Effector memory CD4-positive, alpha-beta T cell (primary cell): Measurements from ENCODE around the gene PCGF1.

Experiments used
- DNase-seq, 3 donors: peaks; one replicate each; pipeline ENCODE4 v3.0.0-alpha.2; 2020
- H3K27ac ChIP-seq: 2 replicates; pipeline ENCODE4 v1.7.0; 2013; ENCODE audit warnings: mild to moderate bottlenecking, low read length, moderate library complexity; ENCODE audit not compliant: insufficient read depth, poor library complexity, severe bottlenecking
- H3K27me3 ChIP-seq: replicated peaks from 2 replicates; pipeline ENCODE4 v1.7.0; 2013; ENCODE audit warnings: mild to moderate bottlenecking, low read length; ENCODE audit not compliant: insufficient read depth, control insufficient read depth, poor library complexity, severe bottlenecking
- H3K36me3 ChIP-seq: 2 replicates; pipeline ENCODE4 v1.7.0; 2013; ENCODE audit warnings: mild to moderate bottlenecking, low read length, moderate library complexity; ENCODE audit not compliant: control insufficient read depth, insufficient read depth
- H3K4me1 ChIP-seq: 2 replicates; pipeline ENCODE4 v1.7.0; 2013; ENCODE audit warnings: low read length, mild to moderate bottlenecking; ENCODE audit not compliant: control insufficient read depth, insufficient read depth, poor library complexity, severe bottlenecking
- H3K4me3 ChIP-seq: 2 replicates; pipeline ENCODE4 v1.7.0; 2013; ENCODE audit warnings: low read length, low read depth, mild to moderate bottlenecking; ENCODE audit not compliant: insufficient read depth, poor library complexity, severe bottlenecking
- H3K9me3 ChIP-seq: 2 replicates; pipeline ENCODE4 v1.7.0; 2013; ENCODE audit warnings: mild to moderate bottlenecking, low read length, moderate library complexity; ENCODE audit not compliant: control insufficient read depth

The PCGF1 gene

GRCh38 chr2:74504591-74504990 is 2.9 kb downstream of the PCGF1 start:
- Histone ChIP-seq H3K36me3 (peaks cover 15% of the 10 kb centered on the region), H3K4me3 (no peak overlapping the region)

GRCh38 chr2:74503506-74504475 is 3.7 kb downstream of the PCGF1 start:
- Histone ChIP-seq H3K4me3 (peak overlapping the region; percentile 49), H3K36me3 (peaks cover 15% of the 10 kb centered on the region), H3K4me1 (peaks cover 40% of the 10 kb centered on the region), H3K27me3 (peaks cover 46% of the 10 kb centered on the region), H3K9me3 (no peaks in the 10 kb centered on the region), H3K27ac (no peak overlapping the region)
- DNase-seq: no peak

More at GRCh38 chr2:74504591-74504990, 2.9 kb downstream of the PCGF1 start:
- peaks cover 32% of the 10 kb centered on the region for H3K4me1 ChIP-seq
- DNase-seq: no peak
- peaks cover 39% of the 10 kb centered on the region for H3K27me3 ChIP-seq
- no peak overlapping the region for H3K27ac ChIP-seq
- no peaks in the 10 kb centered on the region for H3K9me3 ChIP-seq

- Histone ChIP-seq H3K27me3 (peaks cover 54% of the 10 kb centered on the region), H3K4me1 (peaks cover 44% of the 10 kb centered on the region), H3K4me3 (peak overlapping the region; percentile 49), H3K36me3 (peaks cover 15% of the 10 kb centered on the region), H3K9me3 (no peaks in the 10 kb centered on the region), H3K27ac (no peak overlapping the region)
- no peak for DNase-seq
These were observed 4.6 kb downstream of the PCGF1 start for GRCh38 chr2:74502720-74503505.

- H3K27ac ChIP-seq: no peak overlapping the region
- H3K9me3 ChIP-seq: no peaks in the 10 kb centered on the region
- peaks cover 15% of the 10 kb centered on the region for H3K36me3 ChIP-seq
- DNase-seq: no peak
- H3K4me3 ChIP-seq: peak overlapping the region; percentile 49
- H3K4me1 ChIP-seq: peaks cover 47% of the 10 kb centered on the region
- peaks cover 54% of the 10 kb centered on the region for H3K27me3 ChIP-seq
These were observed 5.3 kb downstream of the PCGF1 start for GRCh38 chr2:74502147-74502719.

GRCh38 chr2:74501335-74502071 is 6.0 kb downstream of the PCGF1 start:
- Histone ChIP-seq H3K4me3 (no peak overlapping the region), H3K27ac (no peak overlapping the region), H3K4me1 (peaks cover 40% of the 10 kb centered on the region), H3K27me3 (peaks cover 54% of the 10 kb centered on the region), H3K9me3 (no peaks in the 10 kb centered on the region), H3K36me3 (peaks cover 15% of the 10 kb centered on the region)
- DNase-seq: no peak

GRCh38 chr2:74500578-74500946 is 6.9 kb downstream of the PCGF1 start:
- no peak overlapping the region for H3K4me3 ChIP-seq

GRCh38 chr2:74499940-74500577 is 7.4 kb downstream of the PCGF1 start:
- no peak for DNase-seq
- no peak overlapping the region for H3K4me3 ChIP-seq
- H3K27me3 ChIP-seq: peaks cover 54% of the 10 kb centered on the region
- H3K36me3 ChIP-seq: peaks cover 4% of the 10 kb centered on the region
- H3K4me1 ChIP-seq: peaks cover 37% of the 10 kb centered on the region
- H3K9me3 ChIP-seq: no peaks in the 10 kb centered on the region
- no peak overlapping the region for H3K27ac ChIP-seq

More at GRCh38 chr2:74500578-74500946, 6.9 kb downstream of the PCGF1 start:
- peaks cover 54% of the 10 kb centered on the region for H3K27me3 ChIP-seq
- H3K27ac ChIP-seq: no peak overlapping the region
- no peak for DNase-seq
- peaks cover 9% of the 10 kb centered on the region for H3K36me3 ChIP-seq
- H3K4me1 ChIP-seq: peaks cover 37% of the 10 kb centered on the region
- no peaks in the 10 kb centered on the region for H3K9me3 ChIP-seq

- no peak for DNase-seq
- Histone ChIP-seq H3K9me3 (no peaks in the 10 kb centered on the region), H3K4me1 (peaks cover 37% of the 10 kb centered on the region), H3K27me3 (peaks cover 54% of the 10 kb centered on the region), H3K4me3 (peak within 1 kb of the TSS; percentile 66), H3K36me3 (no peaks in the 10 kb centered on the region), H3K27ac (no peak within 1 kb of the TSS)
These were observed 8.1 kb downstream of the PCGF1 start, which contains the start of gene LBX2 for GRCh38 chr2:74499267-74499939. Gene LBX2, minus strand, starts transcription at chr2:74499603. Its CDS starts 66 bp downstream, at chr2:74499537.
